ENCODE measurements around the gene TBC1D22A. TPM values are rescaled to one million over a fixed set of nuclear protein-coding genes. Genes with fewer than 3 reads are reported as not detected.

Gene TBC1D22A
- total RNA-seq, 8 experiments from 2014 or later, result 6.6 to 31.4 (median 12.3) TPM

GRCh38 chr22:47017245-47017644 lies 254.8 kb downstream of the TBC1D22A start:
- no peak overlapping the region for H3K27ac ChIP-seq
- 79 to 100% (median 94%) methylated on average over 1 to 7 of the region's 13 CpGs; no CpG with 5 or more reads in 4 of the 10 experiments for WGBS, 10 experiments
- peaks cover 0 to 5% of the 10 kb centered on the region in 2 donors for H3K4me1 ChIP-seq (replicated peaks in 1 of 2)
- H3K4me3 ChIP-seq, result no peak overlapping the region
- ATAC-seq (replicated peaks in 6 of 8), result no peak
- in situ Hi-C loops (cut with MboI; ENCODE audit: low pct_unique_long_range_greater_than_20kb in 2 of 9, low sequenced_read_pairs in 9 of 9, unreplicated experiment in 9 of 9), result loop anchor here in 1 of 9 experiments (25.0 kb wide), 1 partner anchor 105 kb away; no protein-coding TSS in a partner anchor

- no peak for ATAC-seq (replicated peaks in 6 of 8)
- H3K27ac ChIP-seq, result no peak overlapping the region
- H3K4me3 ChIP-seq, result no peak overlapping the region
- peaks cover 0 to 5% of the 10 kb centered on the region in 2 donors for H3K4me1 ChIP-seq (replicated peaks in 1 of 2)
- WGBS, 10 experiments, result 57 to 100% (median 91%) methylated on average over 1 to 11 of the region's 32 CpGs; no CpG with 5 or more reads in 3 of the 10 experiments
- in situ Hi-C loops (cut with MboI; ENCODE audit: low pct_unique_long_range_greater_than_20kb in 2 of 9, low sequenced_read_pairs in 9 of 9, unreplicated experiment in 9 of 9), result loop anchor here in 1 of 9 experiments (25.0 kb wide), 1 partner anchor 106 kb away; no protein-coding TSS in a partner anchor
Observed at GRCh38 chr22:47018010-47018910, 255.8 kb downstream of the TBC1D22A start.

GRCh38 chr22:47019012-47019790 lies 256.8 kb downstream of the TBC1D22A start:
- Histone ChIP-seq H3K4me1 (replicated peaks in 1 of 2) (peaks cover 0 to 5% of the 10 kb centered on the region in 2 donors), H3K27ac (no peak overlapping the region), H3K4me3 (no peak overlapping the region)
- WGBS, 10 experiments, result 87 to 93% (median 88%) methylated on average over 3 to 14 of the region's 22 CpGs; no CpG with 5 or more reads in 6 of the 10 experiments
- peak in 3 of 8 experiments; percentile 28 to 42 (median 36) for ATAC-seq (replicated peaks in 6 of 8)
- in situ Hi-C loops (cut with MboI; ENCODE audit: low pct_unique_long_range_greater_than_20kb in 2 of 9, low sequenced_read_pairs in 9 of 9, unreplicated experiment in 9 of 9), result loop anchor here in 1 of 9 experiments (25.0 kb wide), 1 partner anchor 107 kb away; no protein-coding TSS in a partner anchor

GRCh38 chr22:47020166-47020565 lies 257.7 kb downstream of the TBC1D22A start:
- Histone ChIP-seq H3K27ac (no peak overlapping the region), H3K4me3 (no peak overlapping the region), H3K4me1 (replicated peaks in 1 of 2) (peaks cover 0 to 3% of the 10 kb centered on the region in 2 donors)
- 40 to 92% (median 80%) methylated on average over 1 to 7 of the region's 7 CpGs; no CpG with 5 or more reads in 6 of the 10 experiments for WGBS, 10 experiments
- ATAC-seq (replicated peaks in 6 of 8), result peak in 4 of 8 experiments; percentile 15 to 88 (median 76)
- in situ Hi-C loops (cut with MboI; ENCODE audit: low pct_unique_long_range_greater_than_20kb in 2 of 9, low sequenced_read_pairs in 9 of 9, unreplicated experiment in 9 of 9), result loop anchor here in 1 of 9 experiments (25.0 kb wide), 1 partner anchor 108 kb away; no protein-coding TSS in a partner anchor

GRCh38 chr22:47021371-47022074 lies 259.1 kb downstream of the TBC1D22A start:
- peak in 1 of 8 experiments; percentile 19 for ATAC-seq (replicated peaks in 6 of 8)
- H3K4me1 ChIP-seq (replicated peaks in 1 of 2), result no peaks in the 10 kb centered on the region
- in situ Hi-C loops (cut with MboI; ENCODE audit: low pct_unique_long_range_greater_than_20kb in 2 of 9, low sequenced_read_pairs in 9 of 9, unreplicated experiment in 9 of 9), result loop anchor here in 1 of 9 experiments (25.0 kb wide), 1 partner anchor 109 kb away; no protein-coding TSS in a partner anchor
- no peak overlapping the region for H3K4me3 ChIP-seq
- no peak overlapping the region for H3K27ac ChIP-seq
- WGBS, 10 experiments, result 80 to 100% (median 100%) methylated on average over 1 to 3 of the region's 7 CpGs; no CpG with 5 or more reads in 5 of the 10 experiments

- in situ Hi-C loops (cut with MboI; ENCODE audit: low pct_unique_long_range_greater_than_20kb in 2 of 9, low sequenced_read_pairs in 9 of 9, unreplicated experiment in 9 of 9), result loop anchor here in 1 of 9 experiments (25.0 kb wide), 1 partner anchor 110 kb away; no protein-coding TSS in a partner anchor
- peaks cover 0 to 2% of the 10 kb centered on the region in 2 donors for H3K4me1 ChIP-seq (replicated peaks in 1 of 2)
- H3K4me3 ChIP-seq, result no peak overlapping the region
- no peak overlapping the region for H3K27ac ChIP-seq
- ATAC-seq (replicated peaks in 6 of 8), result peak in 6 of 8 experiments; percentile 25 to 69 (median 60)
- 66 to 100% (median 86%) methylated on average over 1 to 3 of the region's 3 CpGs; no CpG with 5 or more reads in 1 of the 10 experiments for WGBS, 10 experiments
Observed at GRCh38 chr22:47022075-47022473, 259.6 kb downstream of the TBC1D22A start.

GRCh38 chr22:47022475-47022874 lies 260.0 kb downstream of the TBC1D22A start:
- no peak for ATAC-seq (replicated peaks in 6 of 8)
- WGBS, 10 experiments, result 67 to 100% (median 96%) methylated on average over 1 to 7 of the region's 7 CpGs; no CpG with 5 or more reads in 2 of the 10 experiments
- in situ Hi-C loops (cut with MboI; ENCODE audit: low pct_unique_long_range_greater_than_20kb in 2 of 9, low sequenced_read_pairs in 9 of 9, unreplicated experiment in 9 of 9), result loop anchor here in 1 of 9 experiments (25.0 kb wide), 1 partner anchor 110 kb away; no protein-coding TSS in a partner anchor

GRCh38 chr22:47023871-47024270 lies 261.4 kb downstream of the TBC1D22A start:
- no peak overlapping the region for H3K4me3 ChIP-seq
- ATAC-seq (replicated peaks in 6 of 8), result no peak
- WGBS, 10 experiments, result 89 to 100% (median 98%) methylated on average over 2 to 12 of the region's 13 CpGs; no CpG with 5 or more reads in 1 of the 10 experiments
- no peak overlapping the region for H3K27ac ChIP-seq
- H3K4me1 ChIP-seq (replicated peaks in 1 of 2), result peaks cover 14 to 15% of the 10 kb centered on the region in 2 donors
- in situ Hi-C loops (cut with MboI; ENCODE audit: low pct_unique_long_range_greater_than_20kb in 2 of 9, low sequenced_read_pairs in 9 of 9, unreplicated experiment in 9 of 9), result loop anchor here in 1 of 9 experiments (25.0 kb wide), 1 partner anchor 112 kb away; no protein-coding TSS in a partner anchor

More at GRCh38 chr22:47022475-47022874, 260.0 kb downstream of the TBC1D22A start:
- H3K4me1 ChIP-seq (replicated peaks in 1 of 2), result peaks cover 3 to 5% of the 10 kb centered on the region in 2 donors
- H3K27ac ChIP-seq, result no peak overlapping the region
- H3K4me3 ChIP-seq, result no peak overlapping the region

- Histone ChIP-seq H3K27ac (peak overlapping the region in 1 of 2 donors; percentile 23), H3K4me3 (peak overlapping the region in 1 of 5 donors; percentile 5), H3K4me1 (replicated peaks in 1 of 2) (peaks cover 42 to 50% of the 10 kb centered on the region in 2 donors)
- peak in 3 of 8 experiments; percentile 20 to 25 (median 22) for ATAC-seq (replicated peaks in 6 of 8)
- 34 to 100% (median 48%) methylated on average over 1 to 5 of the region's 9 CpGs; no CpG with 5 or more reads in 3 of the 10 experiments for WGBS, 10 experiments
- in situ Hi-C loops (cut with MboI; ENCODE audit: low pct_unique_long_range_greater_than_20kb in 2 of 9, low sequenced_read_pairs in 9 of 9, unreplicated experiment in 9 of 9), result no loop called here
Observed at GRCh38 chr22:47027766-47028165, 265.3 kb downstream of the TBC1D22A start.

- whole genome bisulfite sequencing, 10 experiments, result 29 to 100% (median 69%) methylated on average over 1 to 10 of the region's 26 CpGs; no CpG with 5 or more reads in 3 of the 10 experiments
- peaks cover 46 to 52% of the 10 kb centered on the region in 2 donors for H3K4me1 ChIP-seq (replicated peaks in 1 of 2)
- peak overlapping the region in 3 of 5 donors; percentile 14 to 27 (median 14) for H3K4me3 ChIP-seq
- H3K27ac ChIP-seq, result peak overlapping the region; percentile 77 to 88
- peak in 5 of 8 experiments; percentile 72 to 77 (median 76) for ATAC-seq (replicated peaks in 6 of 8)
- in situ Hi-C loops (cut with MboI; ENCODE audit: low pct_unique_long_range_greater_than_20kb in 2 of 9, low sequenced_read_pairs in 9 of 9, unreplicated experiment in 9 of 9), result no loop called here
Observed at GRCh38 chr22:47029244-47030074, 267.0 kb downstream of the TBC1D22A start.

- Histone ChIP-seq H3K27ac (peak overlapping the region; percentile 77 to 88), H3K4me3 (peak overlapping the region in 3 of 5 donors; percentile 14 to 27 (median 14)), H3K4me1 (replicated peaks in 1 of 2) (peaks cover 51 to 59% of the 10 kb centered on the region in 2 donors)
- in situ Hi-C loops (cut with MboI; ENCODE audit: low pct_unique_long_range_greater_than_20kb in 2 of 9, low sequenced_read_pairs in 9 of 9, unreplicated experiment in 9 of 9), result no loop called here
- 0 to 58% (median 5%) methylated on average over 2 to 6 of the region's 7 CpGs; no CpG with 5 or more reads in 2 of the 10 experiments for WGBS, 10 experiments
- peak in 7 of 8 experiments; percentile 8 to 82 (median 81) for ATAC-seq (replicated peaks in 6 of 8)
Observed at GRCh38 chr22:47030143-47030661, 267.8 kb downstream of the TBC1D22A start.

All from motor neuron (in vitro differentiated cells).